H9 (cell line): ENCODE data around the gene KRT81. TPM values are rescaled to one million over a fixed set of nuclear protein-coding genes. Genes with fewer than 3 reads are reported as not detected.
"Not testable (repeated sequence)": the region's sequence is repeated elsewhere in the genome, so short reads cannot be mapped to it uniquely, and the experiment has no call there.

Experiments used
- DNase-seq: peaks from one replicate; pipeline ENCODE4 v3.0.0-alpha.2; 2017
- H2AFZ ChIP-seq: one replicate; pipeline ENCODE4 v1.6.1; 2013; ENCODE audit warnings: mild to moderate bottlenecking, low read length, control low read depth, moderate library complexity
- H2AK5ac ChIP-seq: 2 replicates; pipeline ENCODE4 v1.6.1; 2013; ENCODE audit warnings: low read length, control low read depth, mixed read lengths; ENCODE audit not compliant: insufficient read length
- H2BK120ac ChIP-seq: one replicate; pipeline ENCODE4 v1.6.1; 2013; ENCODE audit warnings: low read depth, mild to moderate bottlenecking, low read length, control low read depth, inconsistent platforms; ENCODE audit not compliant: poor library complexity, severe bottlenecking
- H2BK12ac ChIP-seq: 2 replicates; pipeline ENCODE4 v1.6.1; 2013; ENCODE audit warnings: low read length, control low read depth, mixed read lengths, low read depth; ENCODE audit not compliant: insufficient read length
- H2BK15ac ChIP-seq: 2 replicates; pipeline ENCODE4 v1.6.1; 2013; ENCODE audit warnings: low read depth, low read length, control low read depth
- H2BK20ac ChIP-seq: one replicate; pipeline ENCODE4 v1.6.1; 2013; ENCODE audit warnings: low read depth, mild to moderate bottlenecking, low read length, control low read depth, inconsistent platforms; ENCODE audit not compliant: poor library complexity, severe bottlenecking
- H2BK5ac ChIP-seq: 2 replicates; pipeline ENCODE4 v1.6.1; 2013; ENCODE audit warnings: low read length, control low read depth, mixed read lengths; ENCODE audit not compliant: insufficient read length
- H3K14ac ChIP-seq: 2 replicates; pipeline ENCODE4 v1.6.1; 2013; ENCODE audit warnings: low read length, control low read depth; ENCODE audit not compliant: insufficient read depth
- H3K18ac ChIP-seq: 2 replicates; pipeline ENCODE4 v1.6.1; 2013; ENCODE audit warnings: low read depth, mild to moderate bottlenecking, mixed read lengths, low read length, control low read depth; ENCODE audit not compliant: insufficient read length
- H3K23ac ChIP-seq: 2 replicates; pipeline ENCODE4 v1.6.1; 2013; ENCODE audit warnings: low read length, control low read depth, mixed read lengths, low read depth; ENCODE audit not compliant: insufficient read length
- H3K23me2 ChIP-seq: 2 replicates; pipeline ENCODE4 v1.6.1; 2013; ENCODE audit warnings: low read depth, mild to moderate bottlenecking, mixed read lengths, low read length, control low read depth; ENCODE audit not compliant: insufficient read length, poor library complexity, severe bottlenecking
- H3K27ac ChIP-seq: 2 replicates; pipeline ENCODE4 v1.5.1; 2013; ENCODE audit warnings: low read length, control low read depth, mixed read lengths, low read depth; ENCODE audit not compliant: insufficient read length
- H3K27me3 ChIP-seq: 2 replicates; pipeline ENCODE4 v1.6.1; 2013; ENCODE audit warnings: low read length, control low read depth, inconsistent platforms; ENCODE audit not compliant: insufficient read depth
- H3K4ac ChIP-seq: 2 replicates; pipeline ENCODE4 v1.6.1; 2013; ENCODE audit warnings: low read depth, mild to moderate bottlenecking, control low read depth, inconsistent platforms, low read length, moderate library complexity
- H3K4me1 ChIP-seq: 2 replicates; pipeline ENCODE4 v1.6.1; 2013; ENCODE audit warnings: low read length, control low read depth, inconsistent platforms; ENCODE audit not compliant: insufficient read depth
- H3K4me2 ChIP-seq: 2 replicates; pipeline ENCODE4 v1.6.1; 2013; ENCODE audit warnings: low read length, control low read depth, mixed read lengths; ENCODE audit not compliant: insufficient read length, insufficient read depth
- H3K56ac ChIP-seq: 2 replicates; pipeline ENCODE4 v1.6.1; 2013; ENCODE audit warnings: low read depth, mild to moderate bottlenecking, mixed read lengths, low read length, control low read depth; ENCODE audit not compliant: insufficient read length
- H3K79me1 ChIP-seq: 2 replicates; pipeline ENCODE4 v1.6.1; 2013; ENCODE audit warnings: low read depth, mild to moderate bottlenecking, moderate library complexity, low read length, control low read depth, inconsistent platforms; ENCODE audit not compliant: insufficient read depth, poor library complexity, severe bottlenecking
- H3K79me2 ChIP-seq: 2 replicates; pipeline ENCODE4 v1.6.1; 2013; ENCODE audit warnings: low read length, control low read depth, inconsistent platforms; ENCODE audit not compliant: insufficient read depth
- H3K9ac ChIP-seq: 2 replicates; pipeline ENCODE4 v1.6.1; 2013; ENCODE audit warnings: low read length, control low read depth, mixed read lengths; ENCODE audit not compliant: insufficient read length; ENCODE audit errors: extremely low read depth
- H3K9me3 ChIP-seq: one replicate; pipeline ENCODE4 v1.6.1; 2013; ENCODE audit warnings: low read depth, low read length, inconsistent platforms; ENCODE audit not compliant: control insufficient read depth
- H3T11ph ChIP-seq: one replicate; pipeline ENCODE4 v1.6.1; 2013; ENCODE audit warnings: mild to moderate bottlenecking, low read length, control low read depth, inconsistent platforms
- H4K20me1 ChIP-seq: one replicate; pipeline ENCODE4 v1.6.1; 2013; ENCODE audit not compliant: control insufficient read depth, insufficient read length, insufficient read depth
- H4K5ac ChIP-seq: 2 replicates; pipeline ENCODE4 v1.6.1; 2013; ENCODE audit warnings: low read depth, mild to moderate bottlenecking, mixed read lengths, low read length, control low read depth; ENCODE audit not compliant: insufficient read length
- H4K8ac ChIP-seq: replicated peaks from 2 replicates; pipeline ENCODE4 v1.6.1; 2013; ENCODE audit warnings: low read length, control low read depth, mixed read lengths, low read depth; ENCODE audit not compliant: insufficient read length
- H4K91ac ChIP-seq: 2 replicates; pipeline ENCODE4 v1.6.1; 2013; ENCODE audit warnings: low read depth, mild to moderate bottlenecking, moderate library complexity, mixed read lengths, low read length, control low read depth; ENCODE audit not compliant: insufficient read length
- H3K27ac Mint-ChIP-seq, 3 experiments: 2 replicates in 2 of 3; 3 replicates in 1 of 3; pipeline ENCODE4 v1.8.0; 2020 to 2021; ENCODE audit warnings: mixed read lengths in 3 of 3, mild to moderate bottlenecking in 1 of 3, moderate library complexity in 1 of 3
- H3K27me3 Mint-ChIP-seq: 2 replicates; pipeline ENCODE4 v1.8.0; 2021; ENCODE audit warnings: low read depth, mild to moderate bottlenecking, moderate library complexity, mixed read lengths
- H3K36me3 Mint-ChIP-seq, 3 experiments: 2 replicates in 2 of 3; 3 replicates in 1 of 3; pipeline ENCODE4 v1.8.0; 2020 to 2021; ENCODE audit warnings: low read depth in 3 of 3, mixed read lengths in 3 of 3; ENCODE audit not compliant: insufficient read depth in 1 of 3
- H3K4me1 Mint-ChIP-seq, 2 experiments: 2 replicates each; pipeline ENCODE4 v1.8.0; 2020; ENCODE audit warnings: mixed read lengths in 2 of 2
- H3K4me3 Mint-ChIP-seq, 2 experiments: 2 replicates in 1 of 2; 3 replicates in 1 of 2; pipeline ENCODE4 v1.8.0; 2020 to 2021; ENCODE audit warnings: mild to moderate bottlenecking in 2 of 2, mixed read lengths in 2 of 2, moderate library complexity in 1 of 2
- H3K9me3 Mint-ChIP-seq, 2 experiments: 2 replicates in 1 of 2; 3 replicates in 1 of 2; pipeline ENCODE4 v1.8.0; 2020; ENCODE audit warnings: mild to moderate bottlenecking in 2 of 2, mixed read lengths in 2 of 2, moderate library complexity in 1 of 2
- WGBS: extraction: QIAGEN DNeasy Blood & Tissue Kit; methylation state at CpG from one replicate; pipeline ENCODE4 v1.1.7; 2013; ENCODE audit warnings: missing lambda C conversion rate, low lambda C conversion rate, mixed read lengths; ENCODE audit not compliant: insufficient read length; ENCODE audit errors: extremely low coverage; 5-methylcytosine and 5-hydroxymethylcytosine counted together
- total RNA-seq: library from RNA; stranded (reverse); gene quantifications from 2 replicates; pipeline ENCODE4 v1.2.1, GENCODE V29; 2021
- TF ChIP-seq, protein P1 (sequence below): fragments of 200-600 bp; sonication (generic); conservative IDR thresholded peaks from 3 replicates; pipeline ENCODE4 v1.8.0; 2021; ENCODE audit warnings: antibody characterized with exemption, mild to moderate bottlenecking

Gene KRT81
- total RNA-seq, 1 experiment from 2014 or later, result not detected

DNA sequence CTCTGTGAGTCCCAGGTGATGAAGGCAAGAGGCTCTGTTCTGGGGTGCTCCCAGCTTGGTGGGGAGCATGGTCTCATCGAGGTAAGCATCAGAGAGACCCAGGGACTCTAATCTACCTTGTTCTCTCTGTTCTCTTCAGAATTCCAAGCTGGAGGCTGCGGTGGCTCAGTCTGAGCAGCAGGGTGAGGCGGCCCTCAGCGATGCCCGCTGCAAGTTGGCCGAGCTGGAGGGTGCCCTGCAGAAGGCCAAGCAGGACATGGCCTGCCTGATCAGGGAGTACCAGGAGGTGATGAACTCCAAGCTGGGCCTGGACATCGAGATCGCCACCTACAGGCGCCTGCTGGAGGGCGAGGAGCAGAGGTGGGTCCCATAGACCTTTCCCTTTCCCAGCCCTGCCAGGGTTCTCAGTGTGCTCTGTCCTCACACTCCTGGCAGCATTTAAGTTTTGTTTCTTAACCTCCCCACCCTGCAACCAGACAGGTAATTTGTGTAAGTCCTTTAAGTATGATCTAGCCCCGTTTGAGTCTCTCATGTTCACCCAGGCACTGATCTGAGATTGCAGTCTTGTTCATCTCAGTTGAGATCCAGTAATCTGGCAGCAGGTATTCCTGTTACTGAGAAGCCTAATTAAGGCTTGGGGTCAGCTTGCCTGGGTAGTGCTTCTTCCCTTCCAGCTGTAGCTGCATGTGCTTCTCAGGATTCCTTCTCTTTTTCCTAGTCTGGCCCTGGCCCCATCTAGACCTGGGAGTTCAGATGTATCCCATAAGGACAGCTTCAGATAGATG is 14.8 kb upstream of the KRT81 start:
- H3K4me2 ChIP-seq, result no peak overlapping the region
- no peak overlapping the region for H4K8ac ChIP-seq
- no peaks in the 10 kb centered on the region; the same call in 1 of the 2 replicates for H3K4me1 ChIP-seq
- peaks cover under 1% of the 10 kb centered on the region for H4K20me1 ChIP-seq
- H3K14ac ChIP-seq, result no peak overlapping the region
- no peak overlapping the region for H3K18ac ChIP-seq
- H3K23ac ChIP-seq, result no peak overlapping the region
- Mint-ChIP-seq H3K4me1 (peaks cover 14% of the 10 kb centered on the region in 2 experiments), H3K36me3 (no peaks in the 10 kb centered on the region), H3K27me3 (peaks cover 59% of the 10 kb centered on the region), H3K4me3 (no peak overlapping the region), H3K27ac (no peak overlapping the region), H3K9me3 (no peaks in the 10 kb centered on the region)
- no peak overlapping the region for H2AK5ac ChIP-seq
- DNase-seq, result no peak
- no peak overlapping the region for H4K5ac ChIP-seq
- no peak overlapping the region for H2BK20ac ChIP-seq
- peaks cover 13% of the 10 kb centered on the region; the same call in 1 of the 2 replicates for H3K27me3 ChIP-seq
- TF ChIP-seq, protein P1, sequence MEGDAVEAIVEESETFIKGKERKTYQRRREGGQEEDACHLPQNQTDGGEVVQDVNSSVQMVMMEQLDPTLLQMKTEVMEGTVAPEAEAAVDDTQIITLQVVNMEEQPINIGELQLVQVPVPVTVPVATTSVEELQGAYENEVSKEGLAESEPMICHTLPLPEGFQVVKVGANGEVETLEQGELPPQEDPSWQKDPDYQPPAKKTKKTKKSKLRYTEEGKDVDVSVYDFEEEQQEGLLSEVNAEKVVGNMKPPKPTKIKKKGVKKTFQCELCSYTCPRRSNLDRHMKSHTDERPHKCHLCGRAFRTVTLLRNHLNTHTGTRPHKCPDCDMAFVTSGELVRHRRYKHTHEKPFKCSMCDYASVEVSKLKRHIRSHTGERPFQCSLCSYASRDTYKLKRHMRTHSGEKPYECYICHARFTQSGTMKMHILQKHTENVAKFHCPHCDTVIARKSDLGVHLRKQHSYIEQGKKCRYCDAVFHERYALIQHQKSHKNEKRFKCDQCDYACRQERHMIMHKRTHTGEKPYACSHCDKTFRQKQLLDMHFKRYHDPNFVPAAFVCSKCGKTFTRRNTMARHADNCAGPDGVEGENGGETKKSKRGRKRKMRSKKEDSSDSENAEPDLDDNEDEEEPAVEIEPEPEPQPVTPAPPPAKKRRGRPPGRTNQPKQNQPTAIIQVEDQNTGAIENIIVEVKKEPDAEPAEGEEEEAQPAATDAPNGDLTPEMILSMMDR, result peak; percentile 62
- H3K56ac ChIP-seq, result no peak overlapping the region
- H3K79me2 ChIP-seq, result no peaks in the 10 kb centered on the region
- H3K4ac ChIP-seq, result no peak overlapping the region
- H3K79me1 ChIP-seq, result no peaks in the 10 kb centered on the region
- no peak overlapping the region for H3K27ac ChIP-seq
- H3T11ph ChIP-seq, result no peak overlapping the region
- H2BK120ac ChIP-seq, result no peak overlapping the region
- H3K9me3 ChIP-seq, result no peaks in the 10 kb centered on the region
- no peak overlapping the region for H2BK15ac ChIP-seq
- H2AFZ ChIP-seq, result no peak overlapping the region
- WGBS, result no CpG with 5 or more reads among the region's 11 CpGs
- H3K9ac ChIP-seq, result no peak overlapping the region
- no peak overlapping the region for H2BK5ac ChIP-seq
- peaks cover 9% of the 10 kb centered on the region for H3K23me2 ChIP-seq
- no peak overlapping the region for H2BK12ac ChIP-seq
- H4K91ac ChIP-seq, result no peak overlapping the region

DNA sequence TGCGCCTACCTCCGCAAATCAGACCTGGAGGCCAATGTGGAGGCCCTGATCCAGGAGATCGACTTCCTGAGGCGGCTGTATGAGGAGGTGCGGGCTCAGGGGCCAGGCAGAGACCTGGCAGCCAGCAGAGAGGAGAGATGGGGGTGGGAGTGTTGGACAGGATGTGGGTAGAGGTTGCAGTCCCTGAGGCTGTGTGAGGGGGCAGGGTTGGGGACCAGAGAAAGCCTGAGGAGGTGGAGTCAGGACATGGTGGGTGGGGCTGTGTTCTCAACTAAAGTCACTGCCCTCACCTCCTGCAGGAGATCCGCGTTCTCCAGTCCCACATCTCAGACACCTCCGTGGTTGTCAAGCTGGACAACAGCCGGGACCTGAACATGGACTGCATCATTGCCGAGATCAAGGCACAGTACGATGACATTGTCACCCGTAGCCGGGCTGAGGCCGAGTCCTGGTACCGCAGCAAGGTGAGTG is 13.6 kb upstream of the KRT81 start:
- H2BK15ac ChIP-seq, H3K4me2 ChIP-seq, H3K27ac Mint-ChIP-seq, H3K9me3 ChIP-seq, H4K8ac ChIP-seq, H3K27ac ChIP-seq, H2BK120ac ChIP-seq, H3K23ac ChIP-seq, H3K79me2 ChIP-seq, H3K36me3 Mint-ChIP-seq, H3K23me2 ChIP-seq, H3K9ac ChIP-seq, H3K9me3 Mint-ChIP-seq, H3K18ac ChIP-seq, H3K56ac ChIP-seq, H3T11ph ChIP-seq, H2BK20ac ChIP-seq, H3K79me1 ChIP-seq, H3K4me1 ChIP-seq, H3K4me3 Mint-ChIP-seq, H2BK5ac ChIP-seq, H4K5ac ChIP-seq, H2BK12ac ChIP-seq, H4K20me1 ChIP-seq, H4K91ac ChIP-seq, H3K14ac ChIP-seq, H2AFZ ChIP-seq, H2AK5ac ChIP-seq, H3K4ac ChIP-seq: not testable (repeated sequence)
- H3K27me3 Mint-ChIP-seq, result peaks cover 52% of the 10 kb centered on the region
- peaks cover 13% of the 10 kb centered on the region; the same call in 1 of the 2 replicates for H3K27me3 ChIP-seq
- peak; percentile 63 for DNase-seq
- no CpG with 5 or more reads among the region's 15 CpGs for WGBS
- H3K4me1 Mint-ChIP-seq, result peaks cover 14 to 17% of the 10 kb centered on the region in 2 experiments
